Erythroblast (primary cell): Measurements from ENCODE around the gene GRM7.

ENCODE experiments used
- GATA1 ChIP-seq: IDR thresholded peaks from 2 replicates; pipeline ENCODE4 v1.6.1; 2011; ENCODE audit warnings: low read depth, mild to moderate bottlenecking, control low read depth, low read length, moderate library complexity
- POLR2A ChIP-seq: IDR thresholded peaks from 2 replicates; pipeline ENCODE4 v1.6.1; 2011; ENCODE audit warnings: mild to moderate bottlenecking, low read length

DNA sequence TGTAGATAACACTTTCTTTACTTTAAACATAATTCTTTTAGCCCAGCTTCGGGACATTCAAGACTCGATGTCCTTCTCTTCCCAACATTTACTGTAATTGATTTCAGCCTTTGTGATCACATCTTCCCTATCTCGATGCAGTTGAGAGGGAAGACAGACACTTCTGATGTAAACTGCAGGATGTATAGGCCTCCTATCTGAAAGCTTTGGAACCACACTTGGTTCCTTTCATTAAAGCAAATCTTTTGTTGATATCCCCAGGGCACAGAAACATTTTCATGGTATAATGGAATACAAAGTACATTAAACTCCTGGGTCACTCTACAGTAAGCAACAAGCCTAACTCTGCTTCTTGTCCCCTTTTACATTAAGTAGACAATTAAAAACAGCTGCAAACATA is 6.4 kb downstream of the GRM7 start:
- no peak for TF ChIP-seq POLR2A
- no peak for TF ChIP-seq GATA1
